ENCODE results near the gene PTTG1IP. TPM values are rescaled to one million over a fixed set of nuclear protein-coding genes. Genes with fewer than 3 reads are reported as not detected.
"Not testable (repeated sequence)": the region's sequence is repeated elsewhere in the genome, so short reads cannot be mapped to it uniquely, and the experiment has no call there.

The PTTG1IP gene
- total RNA-seq, 2 experiments from 2014 or later = 34.8 to 44.3 TPM

GRCh38 chr21:44916965-44917364, 43.5 kb upstream of the PTTG1IP start:
- DNase-seq (no peak), ATAC-seq (no peak)
- peaks cover 39% of the 10 kb centered on the region for H3K36me3 Mint-ChIP-seq (ENCODE audit: low read depth)
- intact Hi-C loops (cut with DNase I, micrococcal nuclease) = no loop called here
- peak overlapping the region; percentile 70 for H3K27ac Mint-ChIP-seq
- CTCF ChIA-PET = interaction anchor here (0.6 to 2.2 kb wide), 6 partner anchors 12 to 124 kb away, joined by 3 to 9 read pairs (median 4); no protein-coding TSS in a partner anchor
- H3K4me1 Mint-ChIP-seq = peaks cover 70% of the 10 kb centered on the region
- POLR2A ChIA-PET = interaction anchor here (0.6 kb wide), 2 partner anchors 99 to 222 kb away, joined by 3 to 10 read pairs; partner anchors contain the start of gene SUMO3
- H3K27me3 Mint-ChIP-seq = no peaks in the 10 kb centered on the region
- H3K4me3 Mint-ChIP-seq = peak overlapping the region; percentile 90
- no peaks in the 10 kb centered on the region for H3K9me3 Mint-ChIP-seq (ENCODE audit: low read depth)

GRCh38 chr21:44914176-44914874, 40.8 kb upstream of the PTTG1IP start:
- ChIA-PET CTCF (interaction anchor here (0.6 to 3.2 kb wide), 14 partner anchors 13 to 121 kb away, joined by 3 to 24 read pairs (median 3); partner anchors contain the start of gene SLX9), POLR2A (interaction anchor here (0.9 to 1.0 kb wide), 2 partner anchors 13 to 42 kb away, joined by 3 read pairs; no protein-coding TSS in a partner anchor)
- DNase-seq (peak; percentile 78), ATAC-seq (peak; percentile 57)
- Mint-ChIP-seq H3K9me3 (ENCODE audit: low read depth) (no peaks in the 10 kb centered on the region), H3K27me3 (no peaks in the 10 kb centered on the region), H3K27ac (peak overlapping the region; percentile 87), H3K4me1 (peaks cover 85% of the 10 kb centered on the region), H3K36me3 (ENCODE audit: low read depth) (peaks cover 36% of the 10 kb centered on the region), H3K4me3 (peak overlapping the region; percentile 63)
- intact Hi-C loops (cut with DNase I, micrococcal nuclease) = loop anchor here (1.0 to 5.0 kb wide), 3 partner anchors 13 to 37 kb away; no protein-coding TSS in a partner anchor

DNA sequence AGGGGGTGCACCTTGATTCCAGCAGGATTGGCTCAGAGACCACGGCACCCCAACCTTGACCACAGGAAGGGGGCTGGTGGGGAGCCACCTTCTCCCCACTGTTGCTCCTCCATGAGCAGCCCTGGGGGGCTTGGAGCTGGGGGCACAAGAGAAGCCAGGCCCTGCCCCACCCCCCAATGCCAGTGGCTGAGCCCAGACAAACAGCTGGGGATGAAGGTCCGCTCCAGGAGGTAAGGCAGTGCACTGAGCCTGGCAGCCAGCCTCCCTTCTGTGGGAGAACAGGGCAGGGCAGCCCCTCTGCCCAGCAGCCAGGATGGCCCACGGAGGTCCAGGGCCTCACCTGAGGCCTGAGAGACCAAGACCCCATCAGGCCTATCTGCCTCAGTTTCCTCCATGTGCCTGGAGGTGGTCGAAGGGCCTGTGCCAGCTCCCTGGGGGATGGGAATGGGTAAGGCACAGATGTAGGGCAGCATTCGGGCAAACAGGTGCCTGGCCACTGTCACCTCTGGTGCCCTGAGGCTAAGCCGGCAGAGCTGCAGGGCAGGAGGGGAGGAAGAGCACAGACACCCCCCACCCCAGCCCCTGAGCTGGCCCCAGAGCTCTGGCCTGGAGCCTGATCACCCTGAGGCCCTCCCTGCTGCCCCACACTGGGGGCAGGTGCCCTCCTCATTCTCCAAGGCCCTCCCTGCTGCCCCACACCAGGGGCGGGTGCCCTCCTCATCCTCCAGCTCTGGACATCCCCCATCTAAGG, 40.1 kb upstream of the PTTG1IP start:
- peak overlapping the region; percentile 63 for H3K4me3 Mint-ChIP-seq
- ATAC-seq (no peak), DNase-seq (no peak)
- ChIA-PET CTCF (interaction anchor here (0.6 to 3.2 kb wide), 12 partner anchors 13 to 387 kb away, joined by 3 to 24 read pairs (median 3); partner anchors contain the start of gene SLX9), POLR2A (interaction anchor here (0.9 to 1.0 kb wide), 2 partner anchors 14 to 41 kb away, joined by 3 read pairs; no protein-coding TSS in a partner anchor)
- H3K27ac Mint-ChIP-seq = peak overlapping the region; percentile 87
- no peaks in the 10 kb centered on the region for H3K27me3 Mint-ChIP-seq
- no peaks in the 10 kb centered on the region for H3K9me3 Mint-ChIP-seq (ENCODE audit: low read depth)
- peaks cover 39% of the 10 kb centered on the region for H3K36me3 Mint-ChIP-seq (ENCODE audit: low read depth)
- H3K4me1 Mint-ChIP-seq = peaks cover 90% of the 10 kb centered on the region
- intact Hi-C loops (cut with DNase I, micrococcal nuclease) = loop anchor here (1.0 to 5.0 kb wide), 3 partner anchors 14 to 36 kb away; no protein-coding TSS in a partner anchor

DNA sequence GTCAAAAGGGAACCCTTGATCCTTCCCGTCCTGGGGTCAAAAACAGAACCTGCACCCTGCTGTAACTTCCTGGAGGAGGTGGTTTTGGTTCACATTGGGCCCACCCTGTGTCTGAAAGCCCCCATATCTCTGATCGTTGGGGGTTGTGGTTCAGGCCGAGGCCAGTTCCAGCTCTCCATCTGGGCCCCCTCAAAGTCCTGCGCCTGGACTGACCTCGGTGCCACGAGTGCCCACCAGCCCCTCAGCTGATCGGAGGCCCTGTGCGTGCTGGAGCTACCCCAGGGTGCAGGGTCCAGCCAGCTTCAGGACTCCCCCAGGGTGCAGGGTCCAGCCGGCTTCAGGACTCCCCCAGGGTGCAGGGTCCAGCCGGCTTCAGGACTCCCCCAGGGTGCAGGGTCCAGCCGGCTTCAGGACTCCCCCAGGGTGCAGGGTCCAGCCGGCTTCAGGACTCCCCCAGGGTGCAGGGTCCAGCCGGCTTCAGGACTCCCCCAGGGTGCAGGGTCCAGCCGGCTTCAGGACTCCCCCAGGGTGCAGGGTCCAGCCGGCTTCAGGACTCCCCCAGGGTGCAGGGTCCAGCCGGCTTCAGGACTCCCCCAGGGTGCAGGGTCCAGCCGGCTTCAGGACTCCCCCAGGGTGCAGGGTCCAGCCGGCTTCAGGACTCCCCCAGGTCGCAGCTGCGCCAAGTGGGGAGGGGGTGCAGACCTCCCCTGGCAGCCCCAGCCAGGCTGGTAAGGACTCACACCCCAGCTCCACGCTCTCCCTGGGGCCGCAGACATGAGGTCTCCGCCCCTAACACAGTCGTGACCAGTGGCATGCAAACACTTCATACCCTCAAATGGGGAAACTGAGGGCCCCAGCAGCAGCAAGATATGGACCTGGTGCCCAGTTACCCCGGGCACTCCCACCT, 39.3 kb upstream of the PTTG1IP start:
- H3K9me3 Mint-ChIP-seq (ENCODE audit: low read depth); POLR2A ChIA-PET; H3K27me3 Mint-ChIP-seq; DNase-seq; ATAC-seq: not testable (repeated sequence)
- CTCF ChIA-PET = interaction anchor here (0.6 to 3.2 kb wide), 7 partner anchors 14 to 388 kb away, joined by 3 to 24 read pairs (median 4); no protein-coding TSS in a partner anchor
- Mint-ChIP-seq H3K27ac (peak overlapping the region; percentile 98), H3K36me3 (ENCODE audit: low read depth) (peaks cover 36% of the 10 kb centered on the region), H3K4me3 (peak overlapping the region; percentile 64), H3K4me1 (peaks cover 88% of the 10 kb centered on the region)
- intact Hi-C loops (cut with DNase I, micrococcal nuclease) = loop anchor here in 1 of 2 experiments (5.0 kb wide), 1 partner anchor 35 kb away; no protein-coding TSS in a partner anchor

DNA sequence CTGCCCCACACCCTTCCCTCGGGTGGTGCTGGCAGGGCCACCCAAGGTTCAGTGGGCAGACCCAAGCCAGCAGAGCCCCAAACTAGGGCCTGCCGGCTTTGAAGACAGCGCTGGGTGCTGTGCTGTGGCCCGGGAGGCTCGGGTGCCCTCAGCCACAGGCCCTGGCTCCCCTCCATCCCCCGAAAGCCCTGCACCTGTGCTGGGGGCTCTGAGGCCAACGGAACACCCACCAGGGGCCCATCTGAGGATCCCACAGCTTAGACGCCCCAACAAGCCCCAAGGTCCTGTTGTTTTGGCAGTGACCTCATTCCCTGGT, 38.6 kb upstream of the PTTG1IP start:
- H3K36me3 Mint-ChIP-seq (ENCODE audit: low read depth) = peaks cover 33% of the 10 kb centered on the region
- no peaks in the 10 kb centered on the region for H3K9me3 Mint-ChIP-seq (ENCODE audit: low read depth)
- POLR2A ChIA-PET = no interaction called here
- DNase-seq (no peak), ATAC-seq (no peak)
- H3K27ac Mint-ChIP-seq = peak overlapping the region; percentile 98
- peak overlapping the region; percentile 64 for H3K4me3 Mint-ChIP-seq
- intact Hi-C loops (cut with DNase I, micrococcal nuclease) = loop anchor here in 1 of 2 experiments (5.0 kb wide), 1 partner anchor 35 kb away; no protein-coding TSS in a partner anchor
- CTCF ChIA-PET = interaction anchor here (1.1 to 2.0 kb wide), 6 partner anchors 8 to 119 kb away, joined by 4 to 9 read pairs (median 5); partner anchors contain the start of gene ITGB2
- no peaks in the 10 kb centered on the region for H3K27me3 Mint-ChIP-seq
- peaks cover 84% of the 10 kb centered on the region for H3K4me1 Mint-ChIP-seq

- ATAC-seq (peak; percentile 70), DNase-seq (peak; percentile 77)
- CTCF ChIA-PET = interaction anchor here (0.9 to 2.0 kb wide), 6 partner anchors 9 to 111 kb away, joined by 3 to 9 read pairs (median 5); partner anchors contain the start of gene ITGB2
- Mint-ChIP-seq H3K4me3 (peak overlapping the region; percentile 64), H3K4me1 (peaks cover 79% of the 10 kb centered on the region), H3K27me3 (no peaks in the 10 kb centered on the region), H3K9me3 (ENCODE audit: low read depth) (no peaks in the 10 kb centered on the region), H3K36me3 (ENCODE audit: low read depth) (peaks cover 31% of the 10 kb centered on the region), H3K27ac (peak overlapping the region; percentile 98)
- intact Hi-C loops (cut with DNase I, micrococcal nuclease) = loop anchor here (1.0 to 5.0 kb wide), 5 partner anchors 9 to 34 kb away; partner anchors contain the start of gene ITGB2 (in 1 of the 2)
- POLR2A ChIA-PET = interaction anchor here (0.9 kb wide), 1 partner anchor 9 kb away, joined by 3 read pairs; the partner anchor contains the start of gene ITGB2
Observed at GRCh38 chr21:44911384-44912157, 38.1 kb upstream of the PTTG1IP start.

GRCh38 chr21:44911068-44911383, 37.5 kb upstream of the PTTG1IP start:
- no peak for ATAC-seq
- CTCF ChIA-PET = interaction anchor here (0.9 to 2.0 kb wide), 6 partner anchors 9 to 110 kb away, joined by 3 to 9 read pairs (median 5); partner anchors contain the start of gene ITGB2
- DNase-seq = no peak
- intact Hi-C loops (cut with DNase I, micrococcal nuclease) = loop anchor here (1.0 to 5.0 kb wide), 5 partner anchors 9 to 34 kb away; partner anchors contain the start of gene ITGB2 (in 1 of the 2)
- Mint-ChIP-seq H3K9me3 (ENCODE audit: low read depth) (no peaks in the 10 kb centered on the region), H3K4me1 (peaks cover 78% of the 10 kb centered on the region), H3K27ac (peak overlapping the region; percentile 98), H3K36me3 (ENCODE audit: low read depth) (peaks cover 36% of the 10 kb centered on the region), H3K27me3 (no peaks in the 10 kb centered on the region), H3K4me3 (peak overlapping the region; percentile 64)
- POLR2A ChIA-PET = interaction anchor here (0.9 kb wide), 1 partner anchor 10 kb away, joined by 3 read pairs; the partner anchor contains the start of gene ITGB2

DNA sequence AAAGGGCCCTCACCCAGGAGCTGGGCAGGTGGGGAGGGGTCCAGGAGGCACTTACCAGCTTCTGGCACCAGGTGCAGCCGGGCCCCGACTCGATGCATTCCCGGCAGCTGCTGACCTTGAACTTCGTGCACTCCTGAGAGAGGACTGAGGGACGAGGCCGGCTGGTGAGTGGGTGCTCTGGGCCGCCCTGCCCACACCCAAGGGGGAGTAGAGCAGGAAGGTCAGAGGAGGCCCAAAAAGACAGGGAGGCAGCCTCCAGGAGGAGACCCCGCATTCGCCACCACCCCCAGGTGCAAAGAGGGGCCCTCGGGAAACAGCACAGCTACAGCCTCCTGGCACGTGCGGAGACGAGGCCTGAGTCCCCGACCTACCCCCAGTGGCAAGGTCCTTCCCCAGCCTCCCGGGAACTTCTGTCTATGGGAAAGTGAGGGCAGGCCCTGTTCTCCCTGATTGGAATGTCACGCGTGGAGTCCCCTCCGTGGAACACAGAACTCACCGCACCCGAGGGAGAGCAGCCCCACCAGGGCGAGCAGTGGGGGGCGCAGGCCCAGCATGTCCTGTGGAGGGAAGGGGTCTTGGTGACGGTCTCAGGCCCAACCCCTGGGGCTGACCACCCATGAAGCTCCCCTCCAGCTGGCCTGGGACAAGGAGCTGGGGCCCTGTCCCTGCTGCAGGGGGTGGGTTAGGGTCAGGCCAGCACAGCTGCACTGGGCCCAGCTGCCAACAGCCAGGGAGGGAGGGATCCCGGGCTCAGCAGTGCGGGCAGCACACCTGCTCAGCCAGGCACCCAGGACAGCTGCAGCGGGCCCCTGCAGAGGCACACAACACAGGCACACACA, 37.0 kb upstream of the PTTG1IP start:
- CTCF ChIA-PET = interaction anchor here (0.5 to 2.0 kb wide), 4 partner anchors 10 to 110 kb away, joined by 3 to 9 read pairs (median 6); partner anchors contain the start of gene ITGB2
- no peak for ATAC-seq
- Mint-ChIP-seq H3K27me3 (no peaks in the 10 kb centered on the region), H3K4me3 (peak overlapping the region; percentile 64), H3K9me3 (ENCODE audit: low read depth) (no peaks in the 10 kb centered on the region), H3K4me1 (peaks cover 72% of the 10 kb centered on the region), H3K36me3 (ENCODE audit: low read depth) (peaks cover 34% of the 10 kb centered on the region), H3K27ac (peak overlapping the region; percentile 98)
- no peak for DNase-seq
- POLR2A ChIA-PET = no interaction called here
- intact Hi-C loops (cut with DNase I, micrococcal nuclease) = loop anchor here (1.0 to 5.0 kb wide), 5 partner anchors 10 to 33 kb away; partner anchors contain the start of gene ITGB2 (in 1 of the 2)

DNA sequence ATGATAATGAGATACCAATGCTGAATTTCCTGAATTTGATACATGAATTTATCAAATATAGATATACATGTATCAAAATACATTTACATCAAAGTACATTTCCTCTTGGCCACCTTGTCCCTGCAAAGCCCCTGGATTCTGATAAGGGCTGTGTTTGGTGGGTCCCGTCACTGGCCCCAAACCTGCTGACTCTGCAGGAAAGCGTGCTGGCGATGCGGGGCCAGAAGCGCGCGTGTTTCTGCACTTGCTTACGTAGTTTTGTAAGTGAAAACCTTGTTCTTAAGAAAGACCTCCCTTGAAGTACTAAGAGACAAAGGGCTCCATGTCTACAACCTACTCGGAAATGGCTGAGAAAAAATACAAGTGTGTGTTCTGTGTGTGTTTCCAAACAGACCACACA, 36.2 kb upstream of the PTTG1IP start:
- H3K36me3 Mint-ChIP-seq (ENCODE audit: low read depth) = peaks cover 34% of the 10 kb centered on the region
- no peak overlapping the region for H3K4me3 Mint-ChIP-seq
- H3K4me1 Mint-ChIP-seq = peaks cover 67% of the 10 kb centered on the region
- ChIA-PET POLR2A (no interaction called here), CTCF (interaction anchor here (0.5 to 1.9 kb wide), 3 partner anchors 14 to 109 kb away, joined by 3 to 7 read pairs (median 4); partner anchors contain the start of gene UBE2G2)
- ATAC-seq (no peak), DNase-seq (no peak)
- H3K9me3 Mint-ChIP-seq (ENCODE audit: low read depth) = no peaks in the 10 kb centered on the region
- no peaks in the 10 kb centered on the region for H3K27me3 Mint-ChIP-seq
- H3K27ac Mint-ChIP-seq = peak overlapping the region; percentile 40
- intact Hi-C loops (cut with DNase I, micrococcal nuclease) = loop anchor here in 1 of 2 experiments (2.0 to 5.0 kb wide), 2 partner anchors 17 to 32 kb away; no protein-coding TSS in a partner anchor

All from activated CD4-positive, alpha-beta T cell treated with anti-CD3 and anti-CD28 coated beads for 36 hours (primary cell).